AG20443 (cell line): ENCODE results near the gene TRPT1.
A peak's percentile ranks its signal among the peaks of the same experiment; 100 is the strongest.

ENCODE experiments used
- DNase-seq: peaks from one replicate; pipeline ENCODE4 v3.0.0; 2012; ENCODE audit warnings: low spot score, mixed read lengths

The TRPT1 gene

DNA sequence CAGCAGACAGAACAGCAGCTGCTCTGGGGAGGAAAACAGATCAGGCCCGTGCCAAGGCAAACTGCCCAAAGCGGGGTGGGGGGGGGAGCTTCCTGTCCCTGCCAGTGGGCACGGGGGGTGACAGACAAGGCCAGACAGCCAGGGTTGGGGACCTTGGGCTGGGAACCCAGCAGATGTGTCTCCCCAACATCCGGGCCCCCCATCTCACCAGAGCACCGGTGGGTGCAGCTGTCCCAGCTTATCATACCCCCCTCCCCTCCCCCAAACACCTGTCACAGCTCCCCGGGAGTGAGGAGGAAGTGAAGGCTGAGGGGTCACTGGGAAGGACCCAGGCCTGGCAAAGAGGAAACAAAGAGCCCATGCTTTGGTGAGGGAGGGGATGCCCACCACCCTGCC lies 19.4 kb upstream of the TRPT1 start:
- DNase-seq = no peak

- no peak for DNase-seq
Observed at GRCh38 chr11:64244966-64245365, 19.0 kb upstream of the TRPT1 start.

GRCh38 chr11:64244107-64244506 lies 18.1 kb upstream of the TRPT1 start:
- no peak for DNase-seq

DNA sequence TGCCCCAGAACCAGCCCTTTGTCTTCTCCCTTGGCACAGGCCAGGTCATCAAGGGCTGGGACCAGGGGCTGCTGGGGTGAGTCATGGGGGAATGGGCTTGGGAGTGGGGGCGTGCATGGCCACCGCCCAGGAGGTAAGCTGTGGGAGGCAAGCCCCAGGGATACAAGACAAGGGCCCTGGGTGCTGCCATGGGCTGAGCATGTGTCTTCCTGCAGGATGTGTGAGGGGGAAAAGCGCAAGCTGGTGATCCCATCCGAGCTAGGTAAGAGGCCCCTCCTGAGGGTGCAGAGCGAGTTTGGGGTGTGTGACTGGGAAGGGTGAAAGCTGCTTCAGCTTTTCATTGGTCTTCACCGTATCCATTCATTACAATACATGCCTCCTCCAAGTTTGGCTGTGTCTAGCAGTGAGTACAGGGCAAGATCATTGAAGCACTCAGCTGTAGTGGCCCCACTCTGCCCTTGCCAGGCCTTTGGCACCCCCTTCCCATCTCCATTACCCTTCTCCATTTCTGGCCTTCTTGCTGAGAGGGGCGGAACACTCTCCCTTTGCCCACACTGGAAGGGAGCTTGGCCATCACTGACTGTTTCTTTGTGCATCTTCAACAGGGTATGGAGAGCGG lies 17.4 kb upstream of the TRPT1 start:
- no peak for DNase-seq

DNA sequence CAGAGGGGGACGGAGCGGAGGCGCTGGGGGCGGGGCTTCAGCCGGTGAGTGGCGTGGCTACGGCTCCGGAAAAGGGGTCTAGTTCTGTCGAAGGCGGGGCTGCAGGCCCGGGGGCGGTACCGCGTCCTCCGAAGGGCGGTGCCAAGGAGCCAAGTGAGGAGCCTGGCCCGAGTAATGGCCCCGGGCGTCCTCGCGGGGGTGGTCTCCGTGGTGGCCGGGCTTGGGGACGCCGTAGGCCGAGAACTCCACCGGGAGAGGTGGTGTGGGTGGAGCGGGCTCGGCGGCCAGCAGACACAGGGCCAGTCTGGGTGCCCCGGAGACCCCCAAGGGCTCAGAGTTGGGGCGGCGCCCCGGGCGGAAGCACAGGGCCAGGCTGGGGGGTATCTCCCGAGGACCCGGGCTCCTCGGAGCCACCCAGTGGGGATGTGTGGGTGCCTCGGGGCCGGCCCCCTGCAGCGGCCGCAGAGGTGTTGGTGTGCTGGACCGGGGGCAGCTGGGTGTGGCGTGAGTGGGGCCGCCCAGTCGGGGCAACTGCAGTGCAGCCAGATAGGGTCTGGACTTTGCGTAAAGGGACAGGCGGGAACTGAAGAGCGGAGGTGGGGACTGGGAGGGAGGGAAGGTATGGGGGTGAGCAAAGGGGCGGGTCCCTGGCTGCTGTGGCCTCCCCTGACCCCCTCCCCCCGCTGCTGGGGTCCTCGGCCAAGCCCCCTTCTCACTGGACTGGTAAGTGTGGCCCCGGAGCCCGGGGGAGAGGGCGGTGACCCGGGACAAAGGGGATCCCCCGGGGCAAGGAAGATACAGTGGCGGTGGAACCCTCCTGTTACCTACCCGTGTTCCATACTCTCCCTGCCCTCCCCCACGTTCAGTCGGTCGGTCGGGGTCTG lies 15.7 kb upstream of the TRPT1 start:
- no peak for DNase-seq

DNA sequence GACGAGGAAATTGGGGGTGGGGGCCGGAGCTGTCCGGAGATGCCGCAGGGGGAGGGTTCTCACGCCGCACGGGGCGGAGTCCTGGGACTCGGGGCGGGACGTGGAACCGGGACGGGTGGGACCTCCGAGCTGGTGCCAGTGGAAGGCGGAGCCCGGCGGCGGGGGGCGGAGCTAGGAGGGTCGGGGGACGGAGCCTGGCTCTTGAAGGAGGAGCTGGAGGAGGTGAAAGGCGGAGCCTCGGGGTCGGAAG lies 15.2 kb upstream of the TRPT1 start:
- DNase-seq = peak; percentile 96

DNA sequence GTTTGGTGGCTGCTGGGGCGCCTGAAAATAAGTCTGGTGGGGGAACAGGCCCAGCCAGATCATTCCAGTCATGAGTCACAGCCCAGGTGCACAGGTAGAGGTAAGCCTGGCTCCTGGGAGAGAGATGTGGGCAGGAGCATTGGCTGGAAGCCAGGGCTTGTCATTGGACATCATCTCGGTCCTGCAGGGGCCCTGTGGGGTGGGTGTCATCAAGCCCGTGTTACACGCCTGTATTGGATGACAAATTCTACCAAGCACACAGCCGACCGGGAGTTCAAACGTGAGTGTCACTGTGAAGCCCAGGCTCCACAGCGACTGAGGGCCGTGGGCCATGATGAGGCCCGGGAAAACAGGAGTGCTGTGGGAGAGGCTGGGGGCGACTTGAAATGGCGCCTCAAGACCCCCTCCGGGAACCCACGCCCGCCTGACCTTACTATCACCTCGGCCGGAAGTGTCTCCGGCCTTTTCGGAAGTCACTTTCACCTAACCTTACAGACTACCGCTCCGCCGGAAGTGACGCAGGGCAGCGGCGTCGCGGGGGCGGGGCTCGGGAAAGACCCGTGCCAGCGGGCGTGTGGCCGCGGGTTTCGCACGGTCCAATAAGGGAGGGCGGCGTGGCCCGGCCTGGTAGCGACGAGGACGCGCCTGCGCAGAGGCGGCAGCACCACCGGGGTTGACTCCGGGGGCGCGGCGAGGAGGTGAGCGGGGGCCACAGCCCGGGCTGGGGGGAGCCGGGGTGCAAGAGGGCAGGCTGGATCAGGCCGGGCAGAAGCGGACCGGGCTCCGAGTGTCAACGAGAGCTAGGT lies 14.7 kb upstream of the TRPT1 start, which contains the start of gene FKBP2:
TSS of gene FKBP2 (plus strand) at position 661 of the 806 bp plus-strand sequence. CDS start 1,293 bp downstream, outside the sequence.
- DNase-seq = peak; percentile 99

- DNase-seq = no peak
Observed at GRCh38 chr11:64239662-64240434, 13.9 kb upstream of the TRPT1 start.

DNA sequence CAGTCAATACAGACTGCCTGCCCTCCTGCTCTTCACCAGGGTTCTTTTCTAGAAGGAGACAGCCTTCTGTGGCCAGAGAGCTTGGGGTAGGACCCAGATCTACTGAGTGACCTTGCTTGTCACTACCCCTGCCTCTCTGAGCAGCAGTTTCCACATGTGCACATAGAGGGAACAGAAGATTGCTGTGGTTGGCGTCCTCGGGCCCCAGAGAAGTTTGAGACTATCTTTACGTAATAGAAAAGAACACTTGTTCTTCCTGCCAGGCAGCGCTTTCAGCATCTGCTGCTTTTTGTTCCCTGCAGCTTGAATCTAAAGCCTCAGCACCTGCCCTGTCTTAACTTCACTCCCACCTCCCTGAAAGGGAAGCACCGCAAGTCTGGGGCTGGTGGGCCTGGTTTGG lies 13.0 kb upstream of the TRPT1 start:
- no peak for DNase-seq

- DNase-seq = no peak
Observed at GRCh38 chr11:64238076-64238475, 12.1 kb upstream of the TRPT1 start.

- no peak for DNase-seq
Observed at GRCh38 chr11:64237484-64237951, 11.5 kb upstream of the TRPT1 start.

DNA sequence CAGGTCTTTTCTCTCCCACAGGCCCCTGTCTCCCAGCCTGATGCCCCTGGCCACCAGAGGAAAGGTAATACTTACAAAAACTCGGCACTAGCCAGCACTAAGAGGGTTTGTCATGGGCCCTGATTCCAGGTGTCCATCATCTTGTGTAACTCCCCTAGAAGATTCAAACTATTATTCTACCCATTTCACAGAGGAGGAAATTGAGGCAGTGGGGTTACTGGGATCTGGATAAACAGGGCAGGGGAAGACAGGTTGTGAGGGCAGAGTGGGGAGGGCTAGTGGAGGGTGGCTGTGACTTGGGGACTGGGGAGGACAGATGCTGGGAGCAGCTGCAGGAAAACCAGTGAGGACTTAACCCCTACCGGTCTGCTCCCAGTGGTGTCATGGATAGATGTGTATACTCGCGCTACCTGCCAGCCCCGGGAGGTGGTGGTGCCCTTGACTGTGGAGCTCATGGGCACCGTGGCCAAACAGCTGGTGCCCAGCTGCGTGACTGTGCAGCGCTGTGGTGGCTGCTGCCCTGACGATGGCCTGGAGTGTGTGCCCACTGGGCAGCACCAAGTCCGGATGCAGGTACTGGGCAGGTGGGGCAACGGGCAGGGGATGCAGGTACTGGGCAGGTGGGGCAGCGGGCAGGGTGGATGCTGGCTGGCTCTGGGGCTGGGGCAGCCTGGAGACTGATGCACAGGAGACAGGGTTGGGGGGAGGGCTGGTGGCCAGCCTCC lies 9.6 kb upstream of the TRPT1 start:
- no peak for DNase-seq

DNA sequence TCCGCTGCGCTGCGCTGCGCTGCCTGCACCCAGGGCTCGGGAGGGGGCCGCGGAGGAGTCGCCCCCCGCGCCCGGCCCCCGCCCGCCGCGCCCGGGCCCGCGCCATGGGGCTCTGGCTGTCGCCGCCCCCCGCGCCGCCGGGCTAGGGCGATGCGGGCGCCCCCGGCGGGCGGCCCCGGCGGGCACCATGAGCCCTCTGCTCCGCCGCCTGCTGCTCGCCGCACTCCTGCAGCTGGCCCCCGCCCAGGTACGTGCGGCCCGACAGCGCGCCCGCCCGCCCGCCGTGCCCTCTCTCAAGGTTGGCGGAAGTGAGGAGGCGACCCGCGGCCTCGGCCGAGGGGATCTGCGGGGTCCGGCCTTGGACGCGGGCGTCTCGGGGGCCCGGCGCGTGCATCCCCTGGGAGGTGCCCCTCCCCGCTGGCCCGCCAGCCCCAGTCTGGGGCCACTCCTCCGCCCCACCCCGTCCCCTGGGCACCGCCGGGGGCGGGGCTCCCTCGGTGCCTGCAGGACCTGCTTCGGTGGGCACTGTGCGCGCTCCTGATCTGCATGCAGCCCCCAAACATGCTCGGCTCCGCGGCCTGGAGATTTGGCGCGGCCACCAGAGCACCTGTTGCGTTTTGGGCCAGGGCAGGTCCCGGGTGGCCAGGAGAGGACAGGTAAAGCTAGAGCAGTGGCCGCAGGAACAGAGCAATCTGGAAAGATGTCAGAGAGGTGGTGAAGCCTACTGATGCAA lies 8.8 kb upstream of the TRPT1 start:
- peak; percentile 54 for DNase-seq

- DNase-seq = peak; percentile 83
Observed at GRCh38 chr11:64233913-64234586, 8.1 kb upstream of the TRPT1 start, which contains the start of gene VEGFB. Gene VEGFB, plus strand, starts transcription at chr11:64234584. Its CDS starts 250 bp downstream, at chr11:64234834.

- DNase-seq = no peak
Observed at GRCh38 chr11:64232967-64233315, 7.0 kb upstream of the TRPT1 start.

DNA sequence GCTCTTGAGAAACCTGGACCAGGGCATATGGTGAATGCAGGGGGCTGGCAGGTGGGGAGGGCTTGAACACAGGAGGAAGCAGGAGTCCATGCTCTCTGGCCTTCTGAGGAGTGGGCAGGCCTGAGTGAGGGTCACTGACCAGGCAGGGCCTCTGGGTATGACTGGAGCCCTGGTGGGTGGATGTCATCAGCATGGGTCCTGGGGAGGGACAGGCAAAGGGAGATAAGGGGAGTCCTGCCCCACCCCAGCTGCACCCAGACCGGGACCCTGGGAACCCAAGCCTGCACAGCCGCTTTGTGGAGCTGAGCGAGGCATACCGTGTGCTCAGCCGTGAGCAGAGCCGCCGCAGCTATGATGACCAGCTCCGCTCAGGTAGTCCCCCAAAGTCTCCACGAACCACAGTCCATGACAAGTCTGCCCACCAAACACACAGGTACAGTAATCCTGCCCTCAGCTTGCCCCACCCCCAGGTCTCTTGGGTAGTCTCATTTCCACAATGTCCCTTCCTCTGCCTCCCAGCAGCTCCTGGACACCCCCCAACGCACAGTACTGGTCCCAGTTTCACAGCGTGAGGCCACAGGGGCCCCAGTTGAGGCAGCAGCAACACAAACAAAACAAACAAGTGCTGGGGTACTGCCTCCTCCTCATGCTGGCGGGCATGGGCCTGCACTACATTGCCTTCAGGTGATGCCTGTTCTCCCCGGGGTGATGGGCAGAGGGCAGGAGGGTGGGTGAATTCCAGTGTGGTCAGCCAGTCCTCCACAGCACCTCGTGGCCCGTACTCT lies 6.4 kb upstream of the TRPT1 start:
- no peak for DNase-seq

GRCh38 chr11:64231546-64231945 lies 5.6 kb upstream of the TRPT1 start:
- DNase-seq = no peak

GRCh38 chr11:64230985-64231365 lies 5.0 kb upstream of the TRPT1 start:
- no peak for DNase-seq
